Neural cell (in vitro differentiated cells): ENCODE measurements around the gene PCDHB14.

Experiments
- CTCF ChIP-seq: fragments of 450-650 bp; IDR thresholded peaks from 2 replicates; pipeline ENCODE4 v1.5.1; 2014; ENCODE audit warnings: antibody characterized with exemption, mild to moderate bottlenecking, moderate library complexity; ENCODE audit not compliant: poor library complexity, severe bottlenecking
- EP300 ChIP-seq: fragments of 450-650 bp; conservative IDR thresholded peaks from 2 replicates; pipeline ENCODE4 v1.6.1; 2014; ENCODE audit warnings: antibody characterized with exemption, mild to moderate bottlenecking, moderate library complexity; ENCODE audit not compliant: poor library complexity, severe bottlenecking
- EZH2 ChIP-seq: fragments of 200-600, 300-800 bp; shearing (Covaris generic), sonication (generic); IDR thresholded peaks from 2 replicates; pipeline ENCODE4 v1.6.1; 2014; ENCODE audit warnings: antibody characterized with exemption, low read length, borderline replicate concordance, mild to moderate bottlenecking; ENCODE audit not compliant: insufficient read depth, poor library complexity, severe bottlenecking
- MXI1 ChIP-seq: fragments of 450-650 bp; conservative IDR thresholded peaks from 2 replicates; pipeline ENCODE4 v1.6.1; 2014; ENCODE audit warnings: antibody characterized with exemption, mild to moderate bottlenecking; ENCODE audit not compliant: poor library complexity, severe bottlenecking
- POLR2AphosphoS5 ChIP-seq: IDR thresholded peaks from 2 replicates; pipeline ENCODE4 v1.6.1; 2012
- RAD21 ChIP-seq: fragments of 450-650 bp; conservative IDR thresholded peaks from 2 replicates; pipeline ENCODE4 v1.6.1; 2014; ENCODE audit warnings: antibody characterized with exemption, mild to moderate bottlenecking, moderate library complexity
- REST ChIP-seq: IDR thresholded peaks from 2 replicates; pipeline ENCODE4 v1.6.1; 2012; ENCODE audit warnings: borderline replicate concordance
- SMC3 ChIP-seq: fragments of 450-650 bp; conservative IDR thresholded peaks from 2 replicates; pipeline ENCODE4 v1.6.1; 2014; ENCODE audit warnings: antibody characterized with exemption, mild to moderate bottlenecking, moderate library complexity; ENCODE audit not compliant: poor library complexity

- TF ChIP-seq EZH2 (no peak), POLR2AphosphoS5 (no peak), CTCF (no peak), RAD21 (no peak), MXI1 (no peak), REST (no peak), EP300 (no peak), SMC3 (no peak)
Measured at GRCh38 chr5:141272906-141273305, 49.8 kb downstream of the PCDHB14 start.
